AG04450 (cell line): ENCODE results near the gene UBE3C. TPM values are rescaled to one million over a fixed set of nuclear protein-coding genes. Genes with fewer than 3 reads are reported as not detected.
"Not testable (repeated sequence)": the region's sequence is repeated elsewhere in the genome, so short reads cannot be mapped to it uniquely, and the experiment has no call there.

ENCODE experiments used
- CTCF ChIA-PET: fragments of 300-600, 350-600 bp; formaldehyde crosslinking; extraction: SDS; loops from one replicate; lab custom pipeline; 2022; ENCODE audit warnings: antibody characterized with exemption, inconsistent platforms; lab: Charles Lee
- POLR2A ChIA-PET: fragments of 350-600 bp; formaldehyde crosslinking; extraction: SDS; loops from one replicate; lab custom pipeline; 2021; ENCODE audit warnings: antibody characterized with exemption, inconsistent platforms; lab: Yijun Ruan, JAX
- DNase-seq: peaks from one replicate; pipeline ENCODE4 v3.0.0-alpha.2; 2011; ENCODE audit warnings: low read depth, low spot score
- H3K27ac ChIP-seq: one replicate; pipeline ENCODE4 v1.5.1; 2012; ENCODE audit warnings: low read depth, low read length, control low read depth
- H3K27me3 ChIP-seq: one replicate; pipeline ENCODE4 v1.6.0; 2012; ENCODE audit warnings: low read length; ENCODE audit not compliant: control insufficient read depth, insufficient read depth
- H3K4me3 ChIP-seq: 2 replicates; pipeline ENCODE4 v1.5.1; 2011; ENCODE audit warnings: mild to moderate bottlenecking, low read depth, low read length, control low read depth
- H3K9me3 ChIP-seq: 2 replicates; pipeline ENCODE4 v1.5.1; 2012; ENCODE audit warnings: low read length; ENCODE audit not compliant: control insufficient read depth, insufficient read depth
- CTCF ChIP-seq: IDR thresholded peaks from 2 replicates; pipeline ENCODE4 v1.5.1; 2011; ENCODE audit warnings: low read depth, low read length, control low read depth, inconsistent platforms
- polyA plus RNA-seq: library from polyadenylated mRNA; depleted of rRNA; stranded (reverse); fragments of >200 nt; gene quantifications from 2 replicates; pipeline ENCODE4 v1.2.3, GENCODE V29; 2011

The UBE3C gene
- polyA plus RNA-seq, 1 experiment = 71.2 TPM

GRCh38 chr7:157097056-157097329 is 41.7 kb upstream of the UBE3C start:
- no peak overlapping the region for H3K27ac ChIP-seq
- DNase-seq = no peak
- ChIA-PET POLR2A (no interaction called here), CTCF (no interaction called here)
- H3K27me3 ChIP-seq = peaks cover 3% of the 10 kb centered on the region
- H3K4me3 ChIP-seq = no peak overlapping the region
- H3K9me3 ChIP-seq = peaks cover 7% of the 10 kb centered on the region; the same call in 1 of the 2 replicates
- TF ChIP-seq CTCF = no peak

- Histone ChIP-seq H3K27ac (no peak overlapping the region), H3K27me3 (peaks cover 3% of the 10 kb centered on the region), H3K4me3 (no peak overlapping the region), H3K9me3 (peaks cover 7% of the 10 kb centered on the region; the same call in 1 of the 2 replicates)
- ChIA-PET POLR2A (no interaction called here), CTCF (no interaction called here)
- no peak for DNase-seq
- no peak for TF ChIP-seq CTCF
Measured at GRCh38 chr7:157097569-157097968, 41.2 kb upstream of the UBE3C start.

GRCh38 chr7:157100005-157100404 is 38.7 kb upstream of the UBE3C start:
- H3K27me3 ChIP-seq, POLR2A ChIA-PET, H3K27ac ChIP-seq, H3K4me3 ChIP-seq, H3K9me3 ChIP-seq, DNase-seq, CTCF ChIA-PET: not testable (repeated sequence)

GRCh38 chr7:157103641-157104040 is 35.1 kb upstream of the UBE3C start:
- POLR2A ChIA-PET, H3K9me3 ChIP-seq, H3K27me3 ChIP-seq, H3K27ac ChIP-seq, CTCF ChIA-PET, DNase-seq, H3K4me3 ChIP-seq: not testable (repeated sequence)

GRCh38 chr7:157111311-157111710 is 27.4 kb upstream of the UBE3C start:
- DNase-seq = no peak
- Histone ChIP-seq H3K27ac (no peak overlapping the region), H3K9me3 (0 out of 2 replicates have a peak, but pooled peaks cover 5% of the 10 kb centered on the region), H3K27me3 (no peaks in the 10 kb centered on the region), H3K4me3 (no peak overlapping the region)
- CTCF ChIA-PET = no interaction called here
- TF ChIP-seq CTCF = no peak
- POLR2A ChIA-PET = no interaction called here

- H3K27ac ChIP-seq = no peak overlapping the region
- CTCF ChIA-PET = no interaction called here
- no peak for DNase-seq
- TF ChIP-seq CTCF = no peak
- POLR2A ChIA-PET = no interaction called here
- no peak overlapping the region for H3K4me3 ChIP-seq
- no peaks in the 10 kb centered on the region for H3K27me3 ChIP-seq
- peaks cover 5% of the 10 kb centered on the region; the same call in 1 of the 2 replicates for H3K9me3 ChIP-seq
Measured at GRCh38 chr7:157112706-157113105, 26.0 kb upstream of the UBE3C start.
